OCI-LY3 (cell line): ENCODE data around the gene MAP3K12.

Experiments
- EZH2phosphoT487 ChIP-seq: fragments of 200-600 bp; shearing (Covaris generic); IDR thresholded peaks from 2 replicates; pipeline ENCODE4 v1.6.1; 2018; ENCODE audit warnings: antibody characterized with exemption, mixed run types, low read depth
- TF ChIP-seq, protein P1 (sequence below): fragments of 200-600, 300-600 bp; sonication (generic); IDR thresholded peaks from 2 replicates; pipeline ENCODE4 v1.5.1; 2014; ENCODE audit warnings: antibody characterized with exemption, low read length, low read depth

DNA sequence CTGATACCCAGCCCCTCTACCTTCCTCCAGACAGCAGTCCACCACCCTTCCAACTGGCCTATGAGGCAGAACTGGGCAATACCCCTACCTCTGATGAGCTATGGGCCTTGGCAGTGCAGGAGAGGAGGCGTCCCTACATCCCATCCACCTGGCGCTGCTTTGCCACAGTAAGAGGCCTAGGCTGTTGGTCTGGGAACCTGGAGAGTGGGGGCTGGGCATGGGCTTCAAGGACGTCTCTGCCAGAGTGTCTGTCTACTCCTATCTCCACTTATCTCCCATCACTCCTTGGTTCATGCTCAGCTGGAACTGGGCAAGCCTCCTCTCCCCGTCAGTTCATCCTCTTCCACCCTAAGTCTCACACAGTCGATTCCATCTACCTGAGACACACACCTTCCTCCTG is 69.1 kb downstream of the MAP3K12 start:
- TF ChIP-seq, protein P1, sequence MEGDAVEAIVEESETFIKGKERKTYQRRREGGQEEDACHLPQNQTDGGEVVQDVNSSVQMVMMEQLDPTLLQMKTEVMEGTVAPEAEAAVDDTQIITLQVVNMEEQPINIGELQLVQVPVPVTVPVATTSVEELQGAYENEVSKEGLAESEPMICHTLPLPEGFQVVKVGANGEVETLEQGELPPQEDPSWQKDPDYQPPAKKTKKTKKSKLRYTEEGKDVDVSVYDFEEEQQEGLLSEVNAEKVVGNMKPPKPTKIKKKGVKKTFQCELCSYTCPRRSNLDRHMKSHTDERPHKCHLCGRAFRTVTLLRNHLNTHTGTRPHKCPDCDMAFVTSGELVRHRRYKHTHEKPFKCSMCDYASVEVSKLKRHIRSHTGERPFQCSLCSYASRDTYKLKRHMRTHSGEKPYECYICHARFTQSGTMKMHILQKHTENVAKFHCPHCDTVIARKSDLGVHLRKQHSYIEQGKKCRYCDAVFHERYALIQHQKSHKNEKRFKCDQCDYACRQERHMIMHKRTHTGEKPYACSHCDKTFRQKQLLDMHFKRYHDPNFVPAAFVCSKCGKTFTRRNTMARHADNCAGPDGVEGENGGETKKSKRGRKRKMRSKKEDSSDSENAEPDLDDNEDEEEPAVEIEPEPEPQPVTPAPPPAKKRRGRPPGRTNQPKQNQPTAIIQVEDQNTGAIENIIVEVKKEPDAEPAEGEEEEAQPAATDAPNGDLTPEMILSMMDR = no peak
- TF ChIP-seq EZH2phosphoT487 = no peak
